NCI-H128 (cell line): Measurements from ENCODE around the gene MUC12.
"Not testable (repeated sequence)": the region's sequence is repeated elsewhere in the genome, so short reads cannot be mapped to it uniquely, and the experiment has no call there.

ENCODE experiments used
- DNase-seq: peaks from one replicate; lab custom pipeline; 2025; ENCODE audit not compliant: unreplicated experiment; lab: John Stamatoyannopoulos, UW

The MUC12 gene

GRCh38 chr7:101060992-101061391 lies 91.6 kb downstream of the MUC12 start:
- no peak for DNase-seq

- not testable (repeated sequence) for DNase-seq
Measured at GRCh38 chr7:101064176-101064550, 94.8 kb downstream of the MUC12 start.

GRCh38 chr7:101065162-101065561 lies 95.8 kb downstream of the MUC12 start:
- not testable (repeated sequence) for DNase-seq

- DNase-seq: no peak
Measured at GRCh38 chr7:101066141-101066832, 96.9 kb downstream of the MUC12 start.

- DNase-seq: no peak
Measured at GRCh38 chr7:101066833-101067177, 97.4 kb downstream of the MUC12 start.

GRCh38 chr7:101068401-101068800 lies 99.0 kb downstream of the MUC12 start:
- no peak for DNase-seq
